C1 segment of cervical spinal cord (tissue), 14 donors: ENCODE data around the gene LIN28B.
A peak's percentile ranks its signal among the peaks of the same experiment; 100 is the strongest.
"Not testable (repeated sequence)": the region's sequence is repeated elsewhere in the genome, so short reads cannot be mapped to it uniquely, and the experiment has no call there.

Experiments used
- DNase-seq, 14 donors: peaks; one replicate each; lab custom pipeline; 2025; lab: John Stamatoyannopoulos, UW

The LIN28B gene

GRCh38 chr6:105066836-105067235, 109.9 kb downstream of the LIN28B start:
- DNase-seq = no peak

GRCh38 chr6:105067329-105067728, 110.4 kb downstream of the LIN28B start:
- no peak for DNase-seq

- DNase-seq = no peak
Observed at GRCh38 chr6:105068407-105068806, 111.5 kb downstream of the LIN28B start.

DNA sequence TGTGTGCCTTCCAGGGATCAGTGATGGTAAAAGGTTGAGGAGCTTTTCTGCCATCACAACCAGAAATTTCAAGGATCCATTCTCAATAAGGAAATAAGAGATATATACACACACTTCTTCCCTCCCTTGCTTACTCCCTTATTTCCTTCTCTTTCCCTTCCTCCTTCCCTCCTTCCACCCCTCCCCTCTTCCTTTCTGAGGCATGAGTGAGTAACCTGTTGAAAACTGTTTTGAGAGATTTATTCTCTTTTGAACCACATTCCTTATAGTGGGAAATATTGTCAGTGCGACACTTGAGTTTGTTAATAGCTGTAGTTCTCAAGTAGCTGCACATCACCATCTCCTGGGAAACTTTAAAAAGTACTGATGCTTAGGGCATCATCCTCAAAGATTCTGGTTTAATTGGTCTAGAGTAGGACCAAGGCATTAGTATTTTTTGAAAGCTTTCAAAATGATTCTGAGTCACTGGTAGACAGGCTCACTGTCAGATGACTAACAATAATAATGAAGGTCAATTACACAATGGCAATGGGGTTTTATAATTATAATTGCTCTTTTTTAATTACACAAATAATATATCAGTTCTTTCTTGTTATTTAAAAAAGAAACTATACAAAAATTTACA, 113.0 kb downstream of the LIN28B start:
- DNase-seq = no peak

DNA sequence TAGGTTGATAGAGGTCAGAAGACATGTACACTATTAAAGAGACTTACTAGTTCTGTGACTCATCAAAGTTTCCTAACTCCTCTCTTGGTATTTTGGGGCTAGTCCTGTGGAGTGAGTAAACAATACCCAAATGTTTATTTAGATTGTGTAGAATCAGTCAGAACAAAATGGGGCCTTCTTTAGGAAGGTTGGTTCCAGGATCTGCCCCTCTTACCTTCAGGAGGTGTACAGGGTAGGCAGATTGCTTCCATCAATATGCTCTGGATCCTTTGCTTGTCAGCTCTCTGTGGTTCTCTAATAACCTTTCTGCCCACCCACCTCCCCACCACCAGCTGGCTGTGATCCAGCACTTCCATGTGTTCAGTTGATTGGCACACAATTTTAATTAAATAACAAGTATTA, 115.9 kb downstream of the LIN28B start:
- no peak for DNase-seq

DNA sequence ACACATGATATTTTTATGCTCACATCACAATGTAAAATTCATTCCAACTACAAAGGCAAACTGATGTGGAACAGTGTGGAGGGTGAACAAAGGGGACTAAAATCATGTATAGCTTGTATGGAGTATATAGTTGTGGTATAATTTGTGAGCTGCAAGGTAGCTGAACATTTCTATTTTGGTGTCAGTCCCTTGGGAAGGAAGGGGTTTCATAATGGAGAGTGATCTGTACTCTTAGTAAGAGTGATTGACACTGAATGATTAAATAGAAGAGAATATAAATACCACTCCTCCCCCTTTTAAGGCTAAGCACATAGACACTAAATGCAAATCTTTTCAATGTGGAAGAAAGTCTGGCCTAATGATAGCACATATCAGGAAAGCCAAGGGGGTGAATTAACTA, 118.3 kb downstream of the LIN28B start:
- no peak for DNase-seq

DNA sequence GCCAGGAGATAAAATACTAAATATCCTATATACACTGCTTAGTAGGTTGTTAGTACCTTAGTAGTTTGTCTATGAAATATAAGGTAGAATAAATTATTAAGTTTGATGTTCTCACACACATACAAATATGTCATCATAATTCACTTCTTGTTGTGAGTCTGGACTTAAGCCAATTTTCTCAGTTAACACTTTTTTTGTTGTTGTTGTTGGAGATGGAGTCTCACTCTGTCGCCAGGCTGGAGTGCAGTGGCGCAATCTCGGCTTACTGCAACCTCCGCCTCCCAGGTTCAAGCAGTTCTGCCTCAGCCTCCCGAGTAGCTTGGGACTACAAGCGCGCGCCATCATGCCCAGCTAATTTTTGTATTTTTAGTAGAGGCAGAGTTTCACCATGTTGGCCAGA, 119.5 kb downstream of the LIN28B start:
- DNase-seq = not testable (repeated sequence)

DNA sequence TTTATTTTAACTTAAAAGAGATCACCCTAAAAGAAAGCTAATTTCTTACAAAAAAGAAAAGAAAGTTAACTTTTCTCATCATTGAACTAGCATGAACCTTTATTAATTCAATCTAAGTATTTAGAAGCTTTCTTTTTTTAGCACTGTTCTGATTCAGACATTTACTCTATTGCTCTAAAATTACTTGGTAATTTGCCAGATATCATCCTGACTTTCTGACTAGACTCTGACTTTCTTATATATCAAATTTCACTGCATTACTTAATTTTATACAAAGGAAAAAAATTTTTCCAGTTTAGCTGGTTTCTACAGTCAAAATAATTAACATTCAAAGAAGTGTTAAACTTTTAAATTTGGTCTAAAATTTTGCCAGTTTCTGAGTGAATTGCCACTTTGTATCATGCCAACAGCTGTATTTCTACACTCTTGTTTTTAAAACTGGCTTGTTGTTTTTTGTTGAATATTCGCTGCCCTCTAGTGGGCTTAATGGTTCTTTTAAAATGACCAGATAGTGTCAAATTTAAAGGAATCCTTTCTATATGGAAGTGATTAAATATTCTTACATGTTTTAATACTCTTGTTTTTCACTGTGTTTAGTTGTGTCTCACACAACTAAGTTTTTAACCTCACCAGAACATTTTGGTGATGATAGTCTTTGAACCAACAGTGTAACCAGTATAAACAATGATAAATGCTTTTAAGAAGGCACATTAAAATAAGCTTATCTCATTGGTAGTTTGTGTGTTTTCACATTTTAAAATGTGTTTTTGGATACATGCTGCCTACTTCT, 120.9 kb downstream of the LIN28B start:
- no peak for DNase-seq

GRCh38 chr6:105078386-105078708, 121.4 kb downstream of the LIN28B start:
- DNase-seq = no peak

GRCh38 chr6:105080279-105080678, 123.4 kb downstream of the LIN28B start:
- DNase-seq = no peak

- DNase-seq = not testable (repeated sequence)
Observed at GRCh38 chr6:105081662-105082061, 124.8 kb downstream of the LIN28B start.

DNA sequence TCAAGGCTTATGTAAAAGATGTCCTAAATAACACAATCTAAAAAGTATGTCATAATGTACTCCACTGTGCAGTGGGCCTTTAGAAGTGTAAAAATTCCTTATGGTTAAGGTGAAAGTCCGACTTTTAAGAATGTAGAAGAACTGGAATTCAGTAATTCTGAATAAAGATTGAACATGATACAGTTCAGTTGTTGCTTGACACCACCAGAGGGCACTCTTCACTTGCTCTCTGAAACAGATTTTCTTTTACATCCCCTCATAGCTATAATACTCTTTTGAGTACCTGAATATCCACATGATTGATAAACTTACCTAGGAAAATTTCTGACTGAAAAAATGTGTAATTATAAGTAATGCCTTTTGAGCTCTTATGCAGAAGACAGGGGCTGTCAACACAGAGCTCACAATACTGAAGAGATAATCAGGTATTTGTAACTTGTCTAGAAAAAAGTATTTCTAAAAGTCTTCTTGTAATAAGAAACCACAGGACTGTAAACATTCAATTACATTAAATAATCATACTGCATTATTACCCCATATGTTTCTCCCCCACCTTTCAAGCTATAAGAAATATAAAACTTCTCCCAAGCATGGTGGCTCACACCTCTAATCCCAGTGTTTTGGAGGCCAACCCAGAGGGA, 130.8 kb downstream of the LIN28B start:
- DNase-seq = peak in 2 of 14 donors; percentile 3 to 15

DNA sequence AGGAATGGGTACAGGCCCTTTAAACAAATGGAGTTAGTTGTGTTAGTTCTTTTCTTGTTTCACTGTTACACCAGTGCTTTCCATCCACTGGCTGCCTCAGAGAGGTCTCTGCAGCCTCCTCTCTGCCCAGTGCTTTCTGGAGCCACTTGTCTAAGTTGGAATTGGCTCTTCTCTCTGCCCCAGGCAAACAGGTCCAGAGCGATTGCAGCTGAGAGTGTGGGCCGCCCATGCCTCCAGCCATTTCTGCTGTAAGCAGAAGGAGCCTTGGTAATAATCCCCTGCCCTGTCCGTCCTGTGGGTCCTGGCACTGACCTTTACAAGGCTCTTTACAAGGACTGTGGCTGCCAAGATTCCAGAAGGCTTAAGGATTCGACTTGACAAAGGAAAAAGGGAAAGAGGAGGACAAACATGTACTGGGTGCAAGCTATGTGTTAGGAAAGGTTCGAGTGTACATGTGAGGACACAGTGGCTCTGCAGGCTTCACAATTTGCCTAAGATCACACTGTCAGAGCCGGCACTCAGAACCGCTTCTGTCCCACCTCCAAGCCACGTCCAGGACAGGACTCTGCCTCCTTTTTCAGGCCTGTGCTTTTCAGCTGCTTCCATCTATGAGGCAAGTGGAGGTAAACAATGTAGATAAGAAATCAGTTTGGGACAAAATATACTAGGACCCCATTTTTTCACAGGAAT, 134.4 kb downstream of the LIN28B start:
- no peak for DNase-seq

- DNase-seq = no peak
Observed at GRCh38 chr6:105094133-105094640, 137.3 kb downstream of the LIN28B start.

GRCh38 chr6:105095139-105095538, 138.2 kb downstream of the LIN28B start:
- no peak for DNase-seq

DNA sequence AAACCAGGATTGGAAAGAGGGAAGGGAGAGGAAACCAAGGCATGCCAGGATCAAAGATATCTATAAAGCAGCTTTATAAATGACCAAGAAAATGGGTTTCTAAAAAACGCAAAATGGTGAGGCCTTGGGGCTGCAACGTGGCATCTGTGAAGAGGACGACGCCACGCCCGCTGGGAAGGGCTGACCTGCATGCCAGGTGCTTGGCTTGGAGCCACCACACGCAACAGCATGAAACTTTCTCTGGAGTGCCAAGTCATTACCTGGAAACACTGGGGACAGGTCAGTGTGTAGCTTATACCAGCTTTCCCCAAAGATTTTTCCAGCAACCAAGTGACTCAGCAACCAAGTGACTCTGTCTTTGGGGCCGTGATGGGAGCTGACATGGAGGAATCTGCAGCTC, 140.4 kb downstream of the LIN28B start:
- no peak for DNase-seq

- DNase-seq = peak in 10 of 14 donors; percentile 3 to 57 (median 20)
Observed at GRCh38 chr6:105099371-105099770, 142.5 kb downstream of the LIN28B start.

- DNase-seq = no peak
Observed at GRCh38 chr6:105102186-105102585, 145.3 kb downstream of the LIN28B start.

- no peak for DNase-seq
Observed at GRCh38 chr6:105105094-105105493, 148.2 kb downstream of the LIN28B start.

GRCh38 chr6:105106260-105106659, 149.4 kb downstream of the LIN28B start:
- DNase-seq = no peak

DNA sequence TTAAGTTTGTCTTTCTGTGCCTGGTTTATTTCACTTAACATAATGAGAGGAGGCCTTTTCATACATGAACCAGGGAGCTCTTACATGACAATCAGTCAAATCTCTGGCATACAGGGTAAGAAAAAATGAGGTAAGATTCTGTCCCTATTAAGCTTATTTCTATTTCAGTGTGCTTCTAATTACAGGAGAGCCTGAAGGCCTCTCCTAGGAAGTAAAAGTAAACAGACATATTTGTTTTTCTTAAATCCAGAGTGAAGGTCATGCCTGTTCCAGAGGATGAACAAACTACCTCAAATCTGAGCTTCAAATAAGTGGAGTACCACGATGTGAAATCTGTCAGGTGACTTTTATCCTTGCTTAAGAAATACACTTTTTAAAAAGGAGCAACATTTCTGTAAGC, 150.3 kb downstream of the LIN28B start:
- no peak for DNase-seq

GRCh38 chr6:105108631-105109262, 151.8 kb downstream of the LIN28B start:
- no peak for DNase-seq
